NCI-H510A (cell line): ENCODE measurements around the gene LRIF1.
"Not testable (repeated sequence)": the region's sequence is repeated elsewhere in the genome, so short reads cannot be mapped to it uniquely, and the experiment has no call there.

Experiments
- DNase-seq: peaks from one replicate; lab custom pipeline; 2025; lab: John Stamatoyannopoulos, UW

Gene LRIF1

DNA sequence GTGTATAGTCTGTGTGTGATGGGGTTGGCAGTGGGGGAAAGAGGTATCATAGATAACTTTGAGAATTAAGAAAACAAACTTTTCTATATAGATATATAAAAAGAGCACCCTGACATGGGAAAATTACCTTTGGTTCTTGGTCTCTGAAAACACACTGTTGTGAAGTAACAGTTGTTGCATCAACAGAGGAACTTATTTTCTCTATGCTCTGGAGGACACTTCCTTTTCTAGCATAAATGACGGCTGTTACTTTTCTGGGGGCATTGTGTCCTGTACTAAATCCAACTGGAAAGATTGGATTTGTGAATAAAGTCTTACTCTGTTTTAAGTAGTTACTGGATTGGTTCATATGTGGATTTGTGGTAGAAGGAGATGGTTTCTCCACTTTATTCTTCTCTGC is 12.6 kb downstream of the LRIF1 start:
- no peak for DNase-seq

- no peak for DNase-seq
Measured at GRCh38 chr1:110948038-110948810, 15.5 kb downstream of the LRIF1 start.

GRCh38 chr1:110945626-110946025 is 18.1 kb downstream of the LRIF1 start:
- no peak for DNase-seq

GRCh38 chr1:110944806-110945205 is 18.9 kb downstream of the LRIF1 start:
- no peak for DNase-seq

DNA sequence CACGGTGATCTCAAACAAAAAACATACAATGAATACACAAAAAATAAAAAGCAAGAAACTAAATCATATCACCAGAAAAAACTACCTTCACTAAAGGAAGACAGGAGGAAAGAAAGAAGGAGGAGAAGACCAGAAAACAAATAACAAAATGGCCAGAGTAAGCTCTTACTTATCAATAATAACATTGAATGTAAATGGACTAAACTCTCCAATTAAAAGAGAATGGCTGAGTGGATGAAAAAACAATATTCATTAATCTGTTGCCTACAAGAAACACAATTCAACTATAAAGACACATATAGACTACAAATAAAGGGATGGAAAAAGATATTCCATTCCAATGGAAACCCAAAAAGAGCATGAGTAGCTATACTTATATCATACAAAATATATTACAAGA is 27.2 kb downstream of the LRIF1 start:
- no peak for DNase-seq

- DNase-seq = not testable (repeated sequence)
Measured at GRCh38 chr1:110931097-110931496, 32.6 kb downstream of the LRIF1 start.

DNA sequence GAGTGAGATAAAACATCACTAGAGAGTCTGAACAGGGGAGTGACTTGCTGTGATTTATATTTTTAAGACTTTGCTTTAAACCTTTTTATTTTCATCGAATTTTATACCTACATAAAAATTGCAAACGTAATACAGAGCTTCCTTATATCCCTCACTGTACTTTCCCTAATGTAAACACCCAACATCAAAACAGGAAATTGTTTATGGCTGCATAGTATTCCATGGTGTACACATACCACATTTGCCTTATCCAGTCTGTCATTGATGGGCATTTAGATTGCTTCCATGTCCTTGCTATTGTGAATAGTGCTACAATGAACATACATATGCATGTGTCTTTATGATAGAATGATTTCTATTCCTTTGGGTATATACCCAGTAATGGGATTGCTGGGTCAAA is 34.8 kb downstream of the LRIF1 start:
- DNase-seq = no peak

DNA sequence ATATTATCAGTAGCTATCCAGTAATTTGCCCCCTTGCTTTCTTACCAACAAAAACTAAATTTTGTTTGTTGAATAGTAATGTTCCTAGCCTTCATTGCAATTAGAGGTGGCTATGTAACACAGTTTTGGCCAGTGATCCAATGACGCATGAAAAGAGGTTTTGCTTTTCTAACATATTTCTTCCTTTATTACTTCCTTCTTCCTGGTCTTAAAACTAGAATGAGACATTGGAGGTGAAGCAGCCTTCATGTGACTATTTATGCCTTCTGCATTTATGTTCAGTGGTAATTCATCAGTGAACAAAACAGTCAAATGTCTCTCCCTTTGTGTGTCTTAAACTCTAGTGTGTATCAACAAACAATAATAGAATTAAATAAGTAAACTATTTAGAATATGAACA is 35.5 kb downstream of the LRIF1 start:
- DNase-seq = no peak

DNA sequence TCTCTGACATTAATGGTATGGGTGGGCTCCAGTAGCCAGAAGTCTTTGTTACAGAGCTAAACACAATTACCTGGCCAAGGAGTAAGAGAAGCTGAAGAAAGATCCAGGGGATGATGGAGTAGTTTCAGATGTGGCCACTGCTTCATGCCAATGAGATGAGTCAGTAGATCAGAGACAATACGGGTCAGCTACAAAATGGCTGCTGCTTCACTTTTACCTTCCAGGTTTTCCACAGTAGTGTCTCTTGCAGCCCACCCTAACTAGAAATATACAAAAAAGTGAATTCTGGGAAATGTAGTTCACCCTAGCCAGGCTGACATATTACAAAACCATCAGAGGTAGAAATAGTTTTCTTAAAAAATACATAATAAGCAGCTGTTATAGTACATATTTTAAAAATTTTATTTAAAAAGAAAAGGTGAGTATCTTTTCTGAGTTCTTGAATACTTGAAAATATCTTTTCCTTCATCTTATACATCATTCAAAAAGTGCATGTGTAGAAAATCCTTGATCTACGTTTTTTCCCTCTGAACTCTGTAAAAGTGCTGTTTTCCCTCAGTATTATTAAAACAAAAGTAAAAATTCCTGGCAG is 36.1 kb downstream of the LRIF1 start:
- no peak for DNase-seq

DNA sequence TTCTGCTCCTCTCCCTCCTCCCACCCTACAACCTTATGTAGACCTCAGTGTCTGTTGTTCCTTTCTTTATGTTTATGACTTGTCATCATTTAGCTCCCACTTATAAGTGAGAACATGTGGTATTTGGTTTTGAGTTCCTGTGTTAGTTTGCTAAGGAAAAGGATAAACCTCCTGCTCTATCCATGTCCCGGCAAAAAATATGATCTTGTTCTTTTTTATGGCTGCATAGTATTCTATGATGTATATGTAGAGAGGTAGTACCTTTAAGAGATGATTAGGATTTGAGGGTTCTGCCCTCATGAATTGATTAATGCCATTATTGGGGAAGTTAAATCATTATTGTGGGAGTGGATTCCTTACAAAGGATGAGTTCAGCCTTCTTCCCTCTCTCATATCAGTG is 41.8 kb downstream of the LRIF1 start:
- no peak for DNase-seq

- no peak for DNase-seq
Measured at GRCh38 chr1:110918016-110918415, 45.7 kb downstream of the LRIF1 start.

DNA sequence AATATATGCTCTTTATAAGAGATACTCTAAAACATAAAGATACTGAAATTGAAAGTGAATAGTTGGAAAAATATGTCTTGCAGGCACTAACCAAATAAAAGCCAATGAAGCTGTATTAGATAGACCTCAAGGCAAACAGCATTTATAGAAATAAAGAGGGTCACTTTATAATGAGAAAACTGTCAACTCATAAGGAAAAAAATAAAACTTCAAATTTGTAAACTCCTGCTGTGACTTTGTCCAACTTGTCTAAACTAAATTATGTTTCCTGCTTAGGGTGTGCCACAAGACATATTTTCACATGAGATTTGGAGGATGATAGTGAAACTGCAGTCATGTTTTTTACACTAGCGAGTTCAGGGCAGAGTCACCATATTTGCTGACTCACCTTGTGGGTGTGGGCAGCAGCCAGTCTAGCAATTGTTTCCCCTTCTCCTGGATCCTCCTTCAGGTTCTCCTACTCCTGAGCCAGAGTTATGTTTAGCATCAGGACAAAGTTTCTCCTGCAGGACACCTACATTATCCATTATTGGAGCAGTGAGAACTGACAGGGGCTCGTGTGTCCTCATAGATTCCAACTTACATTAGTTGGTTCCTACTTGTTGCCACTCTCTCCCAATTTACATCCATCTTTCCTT is 46.9 kb downstream of the LRIF1 start:
- no peak for DNase-seq

GRCh38 chr1:110916274-110916668 is 47.5 kb downstream of the LRIF1 start:
- DNase-seq = no peak

DNA sequence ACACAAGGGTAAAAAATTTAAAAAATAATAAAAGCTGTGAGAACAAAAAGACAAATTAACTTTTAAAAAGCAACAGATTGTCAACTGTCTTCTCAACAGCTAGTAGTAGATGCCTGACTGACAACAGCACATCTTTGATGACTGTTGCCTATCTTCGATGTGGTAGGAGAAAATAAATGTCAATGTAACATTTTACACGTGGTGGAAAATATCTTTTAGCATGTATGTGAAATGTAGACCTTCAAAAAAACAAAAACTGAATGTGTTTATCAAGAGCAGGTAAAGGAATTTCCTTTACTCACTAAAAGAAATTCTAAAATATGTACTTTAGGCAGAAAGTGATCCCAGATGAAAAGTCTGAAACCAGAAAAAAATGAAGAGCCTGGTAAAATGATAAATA is 47.9 kb downstream of the LRIF1 start:
- no peak for DNase-seq

- no peak for DNase-seq
Measured at GRCh38 chr1:110914676-110915075, 49.0 kb downstream of the LRIF1 start.

GRCh38 chr1:110912784-110913183 is 50.9 kb downstream of the LRIF1 start:
- DNase-seq = no peak

- no peak for DNase-seq
Measured at GRCh38 chr1:110903853-110904500, 59.7 kb downstream of the LRIF1 start.

DNA sequence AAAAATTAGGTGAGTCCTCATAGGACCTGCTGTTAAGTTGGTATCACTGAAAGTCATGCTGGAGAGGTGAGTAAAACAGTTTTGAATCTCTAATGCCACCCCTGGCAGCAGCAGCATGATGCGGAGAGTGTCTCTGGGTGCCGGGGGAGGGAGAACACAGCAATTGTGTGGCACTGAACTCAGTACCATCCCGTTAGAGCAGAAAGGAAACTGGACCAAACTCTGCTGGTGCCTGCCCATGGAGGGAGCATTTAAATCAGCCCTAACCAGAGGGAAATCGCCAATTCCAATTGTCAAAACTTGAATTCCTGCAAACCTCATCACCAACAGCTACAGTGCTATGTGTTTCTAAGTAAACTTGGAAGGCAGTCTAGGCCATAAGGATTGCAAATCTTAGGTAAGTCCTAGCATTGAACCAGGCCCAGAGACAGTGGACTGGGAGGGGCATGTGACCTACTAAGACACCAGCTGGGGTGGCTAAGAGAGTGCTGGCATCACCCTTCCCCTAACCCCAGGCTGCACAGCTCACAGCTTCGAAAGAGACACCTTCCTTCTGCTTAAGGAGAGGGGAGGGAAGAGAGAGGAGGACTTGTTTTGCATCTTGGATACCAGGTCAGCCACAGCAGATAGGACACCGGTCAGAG is 60.8 kb downstream of the LRIF1 start:
- no peak for DNase-seq

GRCh38 chr1:110899458-110899843 is 64.3 kb downstream of the LRIF1 start:
- no peak for DNase-seq

DNA sequence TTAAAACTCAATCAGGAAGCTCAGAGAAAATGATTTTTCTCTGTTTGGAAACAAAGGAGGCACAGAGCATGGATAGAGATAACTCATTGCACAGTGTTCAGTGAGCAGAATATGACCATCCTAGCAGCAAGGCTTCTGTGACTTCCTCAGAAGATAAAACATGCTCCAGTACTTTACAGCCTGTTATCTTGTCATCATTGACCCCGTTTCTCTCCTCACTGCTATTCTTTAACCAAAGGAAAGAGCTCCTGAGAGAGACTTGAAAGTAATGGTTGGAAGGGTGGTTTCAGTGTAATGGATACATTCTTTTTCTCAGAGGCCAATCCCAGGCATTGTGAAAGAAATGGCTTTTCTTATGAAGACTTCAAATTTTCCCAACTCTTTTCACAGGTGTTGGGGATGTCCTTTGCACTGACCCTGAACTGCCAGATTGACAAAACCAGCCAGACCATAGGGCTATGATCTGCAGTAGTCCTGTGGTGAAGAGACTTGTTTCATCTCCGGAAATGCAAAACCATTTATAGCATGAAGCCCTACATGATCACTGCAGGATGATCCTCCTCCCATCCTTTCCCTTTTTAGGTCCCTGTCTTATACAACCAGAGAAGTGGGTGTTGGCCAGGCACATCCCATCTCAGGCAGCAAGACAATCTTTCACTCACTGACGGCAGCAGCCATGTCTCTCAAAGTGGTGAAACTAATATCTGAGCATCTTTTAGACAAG is 64.8 kb downstream of the LRIF1 start:
- no peak for DNase-seq

DNA sequence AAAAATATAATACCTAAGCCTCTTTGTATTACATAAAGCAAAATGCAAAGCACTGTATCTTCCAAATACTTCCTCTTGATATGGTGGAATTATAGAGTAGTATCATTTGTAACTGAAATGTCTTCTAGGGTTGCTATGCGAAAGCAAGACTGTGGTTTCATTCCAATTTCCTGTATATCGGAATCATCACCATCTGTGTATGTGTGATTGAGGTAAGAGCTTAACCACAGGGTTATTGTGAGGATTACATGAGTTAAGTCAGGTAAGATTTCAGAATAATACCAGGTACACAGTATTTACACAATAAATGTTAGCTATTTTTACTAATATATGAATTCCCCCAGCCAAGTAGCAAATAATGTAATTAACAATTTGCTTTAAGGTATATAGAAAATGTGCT is 66.0 kb downstream of the LRIF1 start:
- no peak for DNase-seq
